H1 (cell line): ENCODE results near the gene LIN28A. TPM values are rescaled to one million over a fixed set of nuclear protein-coding genes. Genes with fewer than 3 reads are reported as not detected.

Experiments
- ASH2L ChIP-seq: fragments of 200-600, 300-600 bp; sonication (generic); IDR thresholded peaks from one replicate; pipeline ENCODE4 v1.7.1; 2017; ENCODE audit warnings: low read length
- BACH1 ChIP-seq: IDR thresholded peaks from 2 replicates; pipeline ENCODE4 v1.6.1; 2012; ENCODE audit warnings: low read length, improper control_type of control experiment
- JUND ChIP-seq: IDR thresholded peaks from 2 replicates; pipeline ENCODE4 v1.6.1; 2011; ENCODE audit warnings: mild to moderate bottlenecking, improper control_type of control experiment, low read length
- PHF8 ChIP-seq: fragments of 200-600 bp; sonication (generic); conservative IDR thresholded peaks from 2 replicates; pipeline ENCODE4 v1.7.1; 2012; ENCODE audit warnings: low read depth, mild to moderate bottlenecking, inconsistent platforms, low read length, moderate library complexity
- TBP ChIP-seq: IDR thresholded peaks from 2 replicates; pipeline ENCODE4 v1.6.1; 2011; ENCODE audit warnings: low read depth, low read length, improper control_type of control experiment
- TEAD4 ChIP-seq: IDR thresholded peaks from 2 replicates; pipeline ENCODE4 v1.6.1; 2012; ENCODE audit warnings: low read depth, low read length, inconsistent platforms, mixed read lengths
- polyA plus RNA-seq, 7 experiments: library from polyadenylated mRNA; depleted of rRNA in 3 of 7; stranded (reverse) in 5 of 7; unstranded in 2 of 7; fragments of >200 nt in 5 of 7; fragments of 200-250 nt in 2 of 7; gene quantifications; 1 replicate in 5 of 7; 2 replicates in 1 of 7; 4 replicates in 1 of 7; pipeline versions ENCODE4 v1.2.1 to v1.2.3, GENCODE V29; 2011 to 2013; ENCODE audit warnings: missing spikeins in 2 of 7, mixed read lengths in 2 of 7
- total RNA-seq: library from RNA; stranded (reverse); fragmentation: NEBNext Ultra II Directional; extraction: Animal tissue kit (Norgen Biotek cat#: 25700); gene quantifications from 2 replicates; pipeline ENCODE4 v1.2.1, GENCODE V29; 2021
- TF ChIP-seq, protein P1 (sequence below): fragments of 300-600 bp; sonication (generic); IDR thresholded peaks from 2 replicates; pipeline ENCODE4 v1.7.1; 2012; ENCODE audit warnings: low read length, moderate library complexity, mild to moderate bottlenecking, inconsistent platforms; ENCODE audit not compliant: insufficient replicate concordance

Gene LIN28A
- total and polyA plus RNA-seq, 2 of the 8 experiments (the other 6 are each of a cell fraction or from before 2014, with no cell fraction given): 403 to 1,486 TPM

DNA sequence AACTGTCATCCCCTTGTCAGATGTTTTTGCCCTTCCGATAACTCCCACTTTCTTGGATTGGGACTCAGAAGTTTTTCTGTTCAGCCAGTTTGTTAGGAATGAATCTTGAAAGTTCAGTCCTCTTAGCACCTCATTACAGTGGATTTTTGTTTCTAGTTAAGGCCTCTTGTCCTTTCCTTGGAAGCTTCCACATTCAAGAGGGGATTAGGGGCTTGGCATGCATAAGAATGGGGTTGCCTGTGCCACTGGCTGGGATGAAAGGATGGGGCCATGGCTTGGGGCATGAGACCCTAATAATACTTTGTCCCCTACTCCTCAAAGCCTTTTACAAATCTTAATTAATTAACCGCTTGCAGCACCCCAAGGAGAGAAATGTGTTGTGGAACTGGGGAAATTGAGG is 19.1 kb downstream of the LIN28A start (continued):
- TF ChIP-seq, protein P1, sequence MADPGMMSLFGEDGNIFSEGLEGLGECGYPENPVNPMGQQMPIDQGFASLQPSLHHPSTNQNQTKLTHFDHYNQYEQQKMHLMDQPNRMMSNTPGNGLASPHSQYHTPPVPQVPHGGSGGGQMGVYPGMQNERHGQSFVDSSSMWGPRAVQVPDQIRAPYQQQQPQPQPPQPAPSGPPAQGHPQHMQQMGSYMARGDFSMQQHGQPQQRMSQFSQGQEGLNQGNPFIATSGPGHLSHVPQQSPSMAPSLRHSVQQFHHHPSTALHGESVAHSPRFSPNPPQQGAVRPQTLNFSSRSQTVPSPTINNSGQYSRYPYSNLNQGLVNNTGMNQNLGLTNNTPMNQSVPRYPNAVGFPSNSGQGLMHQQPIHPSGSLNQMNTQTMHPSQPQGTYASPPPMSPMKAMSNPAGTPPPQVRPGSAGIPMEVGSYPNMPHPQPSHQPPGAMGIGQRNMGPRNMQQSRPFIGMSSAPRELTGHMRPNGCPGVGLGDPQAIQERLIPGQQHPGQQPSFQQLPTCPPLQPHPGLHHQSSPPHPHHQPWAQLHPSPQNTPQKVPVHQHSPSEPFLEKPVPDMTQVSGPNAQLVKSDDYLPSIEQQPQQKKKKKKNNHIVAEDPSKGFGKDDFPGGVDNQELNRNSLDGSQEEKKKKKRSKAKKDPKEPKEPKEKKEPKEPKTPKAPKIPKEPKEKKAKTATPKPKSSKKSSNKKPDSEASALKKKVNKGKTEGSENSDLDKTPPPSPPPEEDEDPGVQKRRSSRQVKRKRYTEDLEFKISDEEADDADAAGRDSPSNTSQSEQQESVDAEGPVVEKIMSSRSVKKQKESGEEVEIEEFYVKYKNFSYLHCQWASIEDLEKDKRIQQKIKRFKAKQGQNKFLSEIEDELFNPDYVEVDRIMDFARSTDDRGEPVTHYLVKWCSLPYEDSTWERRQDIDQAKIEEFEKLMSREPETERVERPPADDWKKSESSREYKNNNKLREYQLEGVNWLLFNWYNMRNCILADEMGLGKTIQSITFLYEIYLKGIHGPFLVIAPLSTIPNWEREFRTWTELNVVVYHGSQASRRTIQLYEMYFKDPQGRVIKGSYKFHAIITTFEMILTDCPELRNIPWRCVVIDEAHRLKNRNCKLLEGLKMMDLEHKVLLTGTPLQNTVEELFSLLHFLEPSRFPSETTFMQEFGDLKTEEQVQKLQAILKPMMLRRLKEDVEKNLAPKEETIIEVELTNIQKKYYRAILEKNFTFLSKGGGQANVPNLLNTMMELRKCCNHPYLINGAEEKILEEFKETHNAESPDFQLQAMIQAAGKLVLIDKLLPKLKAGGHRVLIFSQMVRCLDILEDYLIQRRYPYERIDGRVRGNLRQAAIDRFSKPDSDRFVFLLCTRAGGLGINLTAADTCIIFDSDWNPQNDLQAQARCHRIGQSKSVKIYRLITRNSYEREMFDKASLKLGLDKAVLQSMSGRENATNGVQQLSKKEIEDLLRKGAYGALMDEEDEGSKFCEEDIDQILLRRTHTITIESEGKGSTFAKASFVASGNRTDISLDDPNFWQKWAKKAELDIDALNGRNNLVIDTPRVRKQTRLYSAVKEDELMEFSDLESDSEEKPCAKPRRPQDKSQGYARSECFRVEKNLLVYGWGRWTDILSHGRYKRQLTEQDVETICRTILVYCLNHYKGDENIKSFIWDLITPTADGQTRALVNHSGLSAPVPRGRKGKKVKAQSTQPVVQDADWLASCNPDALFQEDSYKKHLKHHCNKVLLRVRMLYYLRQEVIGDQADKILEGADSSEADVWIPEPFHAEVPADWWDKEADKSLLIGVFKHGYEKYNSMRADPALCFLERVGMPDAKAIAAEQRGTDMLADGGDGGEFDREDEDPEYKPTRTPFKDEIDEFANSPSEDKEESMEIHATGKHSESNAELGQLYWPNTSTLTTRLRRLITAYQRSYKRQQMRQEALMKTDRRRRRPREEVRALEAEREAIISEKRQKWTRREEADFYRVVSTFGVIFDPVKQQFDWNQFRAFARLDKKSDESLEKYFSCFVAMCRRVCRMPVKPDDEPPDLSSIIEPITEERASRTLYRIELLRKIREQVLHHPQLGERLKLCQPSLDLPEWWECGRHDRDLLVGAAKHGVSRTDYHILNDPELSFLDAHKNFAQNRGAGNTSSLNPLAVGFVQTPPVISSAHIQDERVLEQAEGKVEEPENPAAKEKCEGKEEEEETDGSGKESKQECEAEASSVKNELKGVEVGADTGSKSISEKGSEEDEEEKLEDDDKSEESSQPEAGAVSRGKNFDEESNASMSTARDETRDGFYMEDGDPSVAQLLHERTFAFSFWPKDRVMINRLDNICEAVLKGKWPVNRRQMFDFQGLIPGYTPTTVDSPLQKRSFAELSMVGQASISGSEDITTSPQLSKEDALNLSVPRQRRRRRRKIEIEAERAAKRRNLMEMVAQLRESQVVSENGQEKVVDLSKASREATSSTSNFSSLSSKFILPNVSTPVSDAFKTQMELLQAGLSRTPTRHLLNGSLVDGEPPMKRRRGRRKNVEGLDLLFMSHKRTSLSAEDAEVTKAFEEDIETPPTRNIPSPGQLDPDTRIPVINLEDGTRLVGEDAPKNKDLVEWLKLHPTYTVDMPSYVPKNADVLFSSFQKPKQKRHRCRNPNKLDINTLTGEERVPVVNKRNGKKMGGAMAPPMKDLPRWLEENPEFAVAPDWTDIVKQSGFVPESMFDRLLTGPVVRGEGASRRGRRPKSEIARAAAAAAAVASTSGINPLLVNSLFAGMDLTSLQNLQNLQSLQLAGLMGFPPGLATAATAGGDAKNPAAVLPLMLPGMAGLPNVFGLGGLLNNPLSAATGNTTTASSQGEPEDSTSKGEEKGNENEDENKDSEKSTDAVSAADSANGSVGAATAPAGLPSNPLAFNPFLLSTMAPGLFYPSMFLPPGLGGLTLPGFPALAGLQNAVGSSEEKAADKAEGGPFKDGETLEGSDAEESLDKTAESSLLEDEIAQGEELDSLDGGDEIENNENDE: peak; percentile 88
- TF ChIP-seq ASH2L (no peak), PHF8 (no peak), BACH1 (no peak), TEAD4 (peak; percentile 87), JUND (0 out of 2 replicates have a peak, but pooled peaks have one; percentile 10), TBP (no peak)
